Muscle of back (tissue), 13 donors: Measurements from ENCODE around the gene ZNF571. TPM values are rescaled to one million over a fixed set of nuclear protein-coding genes. Genes with fewer than 3 reads are reported as not detected.

Experiments
- DNase-seq, 3 donors: peaks; one replicate each; pipeline versions ENCODE4 v3.0.0 to v3.0.0-alpha.2; 2013
- long read RNA-seq, 9 donors: transcript quantifications; one replicate each; lab custom pipeline, GENCODE V29; 2026
- polyA plus RNA-seq, 10 donors: library from polyadenylated mRNA; unstranded; fragments of 120-200 nt; gene quantifications; one replicate each; pipeline ENCODE4 v1.2.1, GENCODE V29; 2013; ENCODE audit not compliant: insufficient read length in 10 of 10

Gene ZNF571
- 1 to 10 TPM; 4.3 to 8.3 (median 5.9) TPM for polyA plus RNA-seq
- long read RNA-seq, donor 1, result 0 reads
- long read RNA-seq, donor 2, result 0 reads
- long read RNA-seq, donor 3, result 0 reads
- long read RNA-seq, donor 4, result 0 reads
- long read RNA-seq, donor 5, result 0 reads
- long read RNA-seq, donor 6, result 0 reads
- long read RNA-seq, donor 7, result 0 reads
- long read RNA-seq, donor 8, result 0 reads
- long read RNA-seq, donor 9, result 0 reads

DNA sequence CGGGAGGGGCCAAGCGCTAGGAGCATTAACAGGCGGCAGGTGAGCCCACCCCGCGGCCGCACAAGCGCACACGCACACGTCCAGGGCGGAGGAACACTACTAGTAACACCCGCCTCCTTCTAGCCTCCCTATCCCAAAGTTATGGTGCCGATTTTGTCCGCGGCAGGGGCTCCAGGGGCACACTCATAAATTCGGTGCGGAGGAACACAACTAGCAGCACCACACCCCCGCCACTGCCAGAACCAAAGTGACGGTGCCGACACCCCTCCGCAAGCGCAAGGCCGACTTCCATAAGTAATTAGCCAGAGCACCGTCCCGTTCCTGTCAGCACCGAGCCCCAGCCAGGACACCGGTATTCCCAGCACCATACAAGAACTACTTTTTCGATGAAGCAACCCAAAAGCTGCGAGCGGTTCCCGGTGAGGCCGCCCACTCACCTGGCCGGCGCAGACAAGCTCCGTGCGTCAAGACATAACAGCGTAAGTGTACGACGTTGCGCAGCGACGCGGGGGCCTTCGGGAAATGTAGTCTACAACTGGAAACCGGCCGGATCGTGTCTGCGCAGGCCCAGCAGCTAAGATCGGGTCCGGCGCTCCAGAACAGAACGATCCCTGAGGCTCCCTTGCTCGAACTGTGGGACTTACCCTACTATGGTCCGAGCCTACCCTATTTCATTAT, at the start of gene ZNF571, which contains the start of gene ZNF540:
Gene ZNF571, minus strand, starts transcription at position 489 of the 678 bp plus-strand sequence. CDS start 8,116 bp downstream, outside the sequence.
Gene ZNF540, plus strand, starts transcription at position 573 of the 678 bp plus-strand sequence. CDS start 3,572 bp downstream, outside the sequence.
- peak; percentile 93 to 98 (median 96) for DNase-seq

DNA sequence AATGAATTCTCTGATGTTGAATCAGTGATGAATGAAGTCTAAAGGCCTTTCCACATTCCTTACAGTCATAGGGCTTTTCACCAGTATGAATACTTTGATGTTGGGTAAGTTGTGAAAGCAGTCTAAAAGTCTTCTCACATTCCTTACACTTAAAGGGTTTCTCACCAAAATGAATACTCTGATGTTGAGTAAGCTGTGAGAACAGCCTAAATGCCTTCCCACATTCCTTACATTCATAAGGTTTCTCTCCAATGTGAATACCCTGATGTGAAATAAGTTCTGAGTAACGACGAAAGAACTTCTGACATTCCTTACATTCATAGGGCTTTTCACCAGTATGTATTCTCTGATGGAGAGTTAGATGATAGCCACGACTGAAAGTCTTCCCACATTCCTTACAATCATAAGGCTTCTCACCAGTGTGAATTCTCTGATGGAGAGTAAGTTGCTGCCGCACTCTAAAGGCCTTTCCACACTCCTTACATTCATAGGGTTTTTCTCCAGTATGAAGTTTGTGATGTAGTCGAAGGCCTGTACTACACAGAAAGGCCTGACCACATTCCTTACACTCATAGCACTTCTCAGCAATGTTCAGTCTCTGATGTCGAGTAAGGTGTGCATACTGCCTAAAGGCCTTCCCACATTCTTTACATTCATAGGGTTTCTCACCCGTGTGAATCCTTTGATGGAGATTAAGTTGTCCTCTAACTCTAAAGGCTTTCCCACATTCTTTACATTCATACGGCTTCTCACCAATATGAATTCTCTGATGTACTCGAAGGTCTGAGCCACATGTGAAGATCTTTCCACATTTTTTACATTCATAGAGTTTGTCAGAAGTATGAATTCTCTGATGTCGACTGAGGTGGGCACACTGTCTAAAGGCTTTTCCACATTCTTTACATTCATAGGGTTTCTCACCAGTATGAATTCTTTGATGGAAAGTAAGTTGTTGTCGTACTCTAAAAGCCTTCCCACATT, 40.8 kb upstream of the ZNF571 start:
- DNase-seq, result no peak

GRCh38 chr19:37594982-37595382, 390 bp upstream of the ZNF571 start:
- no peak for DNase-seq

- DNase-seq, result no peak
These were observed 642 bp downstream of the ZNF571 start for GRCh38 chr19:37593996-37594303.

DNA sequence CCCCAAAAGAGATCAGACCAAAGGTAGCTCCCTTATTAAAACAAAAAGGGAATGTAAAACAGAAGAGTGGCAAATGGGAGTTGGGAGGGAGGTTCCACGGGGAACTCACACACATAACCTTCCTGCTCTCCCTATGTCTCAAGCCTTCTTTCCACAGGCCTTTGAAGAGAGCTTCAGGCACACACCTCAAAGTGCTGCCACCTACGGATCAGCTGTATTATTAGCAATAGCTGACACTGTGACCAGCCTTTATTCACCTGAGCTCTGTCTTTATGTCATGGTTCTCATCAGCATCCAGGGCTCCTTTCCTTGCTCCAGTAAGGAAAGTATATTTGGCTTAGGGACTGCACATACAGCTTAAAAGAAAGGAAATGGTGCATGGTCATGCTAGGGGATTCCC, 11.3 kb downstream of the ZNF571 start:
- DNase-seq, result no peak

DNA sequence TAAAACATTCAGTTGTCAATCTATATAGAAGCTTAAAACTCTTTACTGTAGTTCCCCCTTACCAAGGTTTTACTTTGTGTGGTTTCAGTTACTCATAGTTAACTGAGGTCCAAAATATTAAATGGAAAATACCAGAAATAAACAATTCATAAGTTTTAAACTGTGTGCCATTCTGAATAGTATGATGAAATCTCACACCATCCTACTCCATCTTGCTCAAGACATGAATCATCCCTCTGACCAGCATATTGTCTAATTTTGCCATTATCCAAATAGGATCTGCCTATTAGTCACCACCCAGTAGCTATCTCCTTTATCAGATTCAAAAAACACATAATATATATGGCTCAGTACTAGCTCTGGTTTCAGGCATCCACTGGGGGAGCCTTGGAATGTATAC, 22.4 kb downstream of the ZNF571 start:
- DNase-seq, result no peak

DNA sequence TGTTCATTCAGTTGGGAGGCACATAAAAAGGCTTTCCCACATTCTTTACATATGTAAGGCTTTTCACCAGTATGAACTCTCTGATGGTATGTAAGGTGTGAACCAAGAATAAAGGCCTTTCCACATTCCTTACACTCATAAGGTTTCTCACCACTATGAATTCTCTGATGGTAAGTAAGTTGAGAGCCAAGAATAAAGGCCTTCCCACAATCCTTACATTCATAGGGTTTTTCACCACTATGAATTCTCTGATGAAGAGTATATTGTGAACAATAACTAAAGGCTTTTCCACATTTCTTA, 29.3 kb downstream of the ZNF571 start:
- no peak for DNase-seq

DNA sequence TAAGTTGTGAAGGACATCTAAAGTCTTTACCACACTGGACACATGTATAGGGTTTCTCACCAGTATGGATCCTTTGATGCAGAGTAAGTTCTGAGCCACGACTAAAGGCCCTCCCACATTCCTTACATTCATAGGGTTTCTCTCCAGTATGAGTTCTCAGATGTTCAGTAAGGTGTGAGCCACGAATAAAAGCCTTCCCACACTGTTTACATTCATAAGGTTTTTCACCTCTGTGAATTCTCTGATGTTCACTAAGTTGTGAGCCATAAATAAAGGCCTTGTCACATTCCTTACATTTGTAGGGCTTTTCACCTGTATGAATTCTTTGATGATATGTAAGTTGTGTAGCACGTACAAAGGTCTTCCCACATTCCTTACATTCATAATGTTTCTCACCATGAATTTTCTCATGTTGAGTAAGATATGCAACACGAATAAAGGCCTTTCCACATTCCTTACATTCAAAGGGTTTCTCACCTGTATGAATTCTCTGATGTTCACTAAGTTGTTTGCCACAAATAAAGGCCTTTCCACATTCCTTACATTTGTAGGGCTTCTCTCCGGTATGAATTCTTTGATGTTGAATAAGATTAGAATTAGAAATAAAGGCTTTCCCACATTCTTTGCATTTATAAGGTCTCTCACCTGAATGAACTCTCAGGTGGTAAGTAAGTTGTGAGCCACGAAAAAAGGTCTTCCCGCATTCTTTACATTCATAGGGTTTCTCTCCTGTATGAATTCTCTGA, 29.8 kb downstream of the ZNF571 start:
- no peak for DNase-seq

DNA sequence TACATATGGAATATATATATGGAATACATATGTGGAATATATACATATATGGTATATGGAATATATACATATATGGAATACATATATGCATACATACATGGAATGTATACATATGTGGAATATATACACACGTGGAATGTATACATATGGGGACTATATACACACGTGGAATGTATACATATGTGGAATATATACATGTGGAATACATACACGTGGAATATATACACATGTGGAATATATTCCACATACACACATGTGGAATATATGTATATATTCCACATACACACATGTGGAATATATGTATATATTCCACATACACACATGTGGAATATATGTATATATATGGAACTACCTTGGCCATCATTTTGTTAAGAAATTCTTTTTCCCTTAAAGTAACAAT, 31.1 kb downstream of the ZNF571 start:
- DNase-seq, result no peak

- peak; percentile 59 to 84 (median 66) for DNase-seq
These were observed 43.2 kb downstream of the ZNF571 start for GRCh38 chr19:37551129-37551993.

DNA sequence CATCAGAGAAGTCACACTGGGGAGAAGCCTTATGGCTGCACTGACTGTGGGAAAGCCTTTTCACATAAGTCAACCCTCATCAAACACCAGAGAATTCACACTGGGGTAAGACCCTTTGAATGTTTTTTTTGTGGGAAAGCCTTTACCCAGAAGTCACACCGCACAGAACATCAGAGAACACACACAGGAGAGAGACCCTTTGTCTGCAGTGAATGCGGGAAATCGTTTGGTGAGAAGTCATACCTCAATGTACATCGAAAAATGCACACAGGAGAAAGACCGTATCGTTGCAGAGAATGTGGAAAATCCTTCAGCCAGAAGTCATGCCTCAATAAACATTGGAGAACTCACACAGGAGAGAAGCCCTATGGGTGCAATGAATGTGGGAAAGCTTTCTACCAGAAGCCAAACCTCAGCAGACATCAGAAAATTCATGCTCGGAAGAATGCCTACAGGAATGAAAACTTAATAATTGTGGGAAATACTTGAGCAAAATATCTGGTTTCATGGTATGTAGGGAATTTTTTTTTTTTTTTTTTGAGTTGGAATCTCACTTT, 57.1 kb downstream of the ZNF571 start:
- no peak for DNase-seq

DNA sequence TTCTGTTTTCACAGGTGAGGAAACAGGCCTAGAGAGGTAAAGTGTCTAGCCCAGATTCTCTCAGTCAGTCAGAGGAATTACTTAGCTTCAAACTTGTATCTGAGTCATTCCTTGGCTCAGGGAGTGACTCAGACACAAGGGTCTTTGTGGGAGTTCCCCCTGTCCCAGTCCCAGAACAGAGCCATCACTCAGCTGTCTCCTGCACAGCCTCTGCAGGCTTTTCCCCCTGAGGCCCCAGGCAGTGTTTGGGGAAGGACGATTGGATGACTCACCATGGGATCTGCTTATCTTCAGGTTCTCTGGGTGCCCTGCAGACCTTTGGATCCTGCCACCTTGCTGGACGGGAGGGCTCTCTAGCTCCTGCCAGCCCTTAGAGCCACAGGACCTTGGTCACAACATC, 74.7 kb downstream of the ZNF571 start:
- no peak for DNase-seq

Other genes with a start within 250 kb of the ZNF571 start
- gene ZNF527, start 223.7 kb downstream of the ZNF571 start, polyA plus RNA-seq, result 1 to 10 TPM; 5.0 to 8.7 (median 6.0) TPM
- 1 to 10 TPM; 6.8 to 10.0 (median 8.4) TPM for gene ZNF569, start 127.3 kb downstream of the ZNF571 start, polyA plus RNA-seq
- gene ZNF570, start 125.4 kb downstream of the ZNF571 start, polyA plus RNA-seq, result 1 to 10 TPM; 5.5 to 7.8 (median 6.7) TPM
- 10 to 100 TPM in 4 of 10 donors, 1 to 10 TPM in 6; 6.9 to 17.5 (median 9.5) TPM for gene ZNF793, start 87.9 kb downstream of the ZNF571 start, polyA plus RNA-seq
- 1 to 10 TPM; 1.3 to 3.5 (median 2.1) TPM for gene ZNF540, start 84 bp upstream of the ZNF571 start, polyA plus RNA-seq
- gene ZFP30, start 60.7 kb upstream of the ZNF571 start, polyA plus RNA-seq, result 10 to 100 TPM; 11.0 to 15.5 (median 14.1) TPM
- gene ZNF607, start 125.0 kb upstream of the ZNF571 start, polyA plus RNA-seq, result 1 to 10 TPM; 4.2 to 6.7 (median 5.4) TPM
- 10 to 100 TPM in 5 of 10 donors, 1 to 10 TPM in 5; 7.2 to 16.2 (median 10.4) TPM for gene ZNF573, start 184.8 kb upstream of the ZNF571 start, polyA plus RNA-seq